Body of pancreas (tissue), 4 donors: ENCODE data around the gene SOAT2.

Experiments used
- CTCF ChIP-seq, 7 experiments: fragments of 450-650 bp in 4 of 7; fragments of 200-600 bp in 3 of 7; sonication (generic) in 3 of 7; IDR thresholded peaks; one replicate each; pipeline ENCODE4 v1.5.1; 2016 to 2019; ENCODE audit warnings: antibody characterized with exemption in 7 of 7
- POLR2A ChIP-seq, 3 donors: fragments of 450-650 bp; IDR thresholded peaks; one replicate each; pipeline ENCODE4 v1.6.1; 2016; ENCODE audit warnings: antibody characterized with exemption in 3 of 3, mild to moderate bottlenecking in 2 of 3

- TF ChIP-seq CTCF (IDR thresholded peaks at IDR 0.05) (no peak), POLR2A (IDR thresholded peaks at IDR 0.05) (no peak)
Measured at GRCh38 chr12:53068811-53069585, 34.3 kb upstream of the SOAT2 start.
